GM18502 (cell line): ENCODE results near the gene TFF2.

Experiments
- ATAC-seq: cut with Tn5 transposase; IDR thresholded peaks from one replicate; pipeline ENCODE4 v1.9.1; 2021; ENCODE audit warnings: mild to moderate bottlenecking; ENCODE audit not compliant: unreplicated experiment, poor library complexity

TFF2 gene

GRCh38 chr21:42348762-42349161 lies 2.0 kb downstream of the TFF2 start:
- ATAC-seq, result no peak

GRCh38 chr21:42347601-42348327 lies 3.0 kb downstream of the TFF2 start:
- no peak for ATAC-seq

- no peak for ATAC-seq
Measured at GRCh38 chr21:42346866-42347600, 3.8 kb downstream of the TFF2 start.

GRCh38 chr21:42346441-42346840 lies 4.4 kb downstream of the TFF2 start:
- ATAC-seq, result no peak

DNA sequence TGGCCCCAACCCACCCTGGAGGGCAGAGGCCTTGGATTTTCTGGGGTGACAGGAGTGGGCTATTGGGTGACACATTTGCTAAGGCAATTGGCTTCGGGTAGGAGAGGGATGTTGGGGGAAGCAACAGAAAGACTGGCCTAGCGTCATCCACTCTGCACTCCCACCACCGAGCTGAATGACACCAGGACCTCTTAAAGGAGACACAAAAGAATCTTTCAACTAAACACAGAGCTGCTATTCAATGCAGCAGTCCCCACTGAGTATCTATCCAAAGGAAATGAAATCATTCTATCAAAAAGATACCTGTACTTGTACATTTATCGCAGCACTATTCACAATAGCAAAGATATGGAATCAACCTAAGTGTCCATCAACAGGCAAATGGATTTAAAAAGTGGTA lies 6.2 kb downstream of the TFF2 start:
- no peak for ATAC-seq

- no peak for ATAC-seq
Measured at GRCh38 chr21:42343963-42344510, 6.8 kb downstream of the TFF2 start.

GRCh38 chr21:42343556-42343955 lies 7.2 kb downstream of the TFF2 start:
- ATAC-seq, result no peak

- no peak for ATAC-seq
Measured at GRCh38 chr21:42343101-42343500, 7.7 kb downstream of the TFF2 start.

GRCh38 chr21:42341776-42342542 lies 8.8 kb downstream of the TFF2 start:
- ATAC-seq, result no peak

DNA sequence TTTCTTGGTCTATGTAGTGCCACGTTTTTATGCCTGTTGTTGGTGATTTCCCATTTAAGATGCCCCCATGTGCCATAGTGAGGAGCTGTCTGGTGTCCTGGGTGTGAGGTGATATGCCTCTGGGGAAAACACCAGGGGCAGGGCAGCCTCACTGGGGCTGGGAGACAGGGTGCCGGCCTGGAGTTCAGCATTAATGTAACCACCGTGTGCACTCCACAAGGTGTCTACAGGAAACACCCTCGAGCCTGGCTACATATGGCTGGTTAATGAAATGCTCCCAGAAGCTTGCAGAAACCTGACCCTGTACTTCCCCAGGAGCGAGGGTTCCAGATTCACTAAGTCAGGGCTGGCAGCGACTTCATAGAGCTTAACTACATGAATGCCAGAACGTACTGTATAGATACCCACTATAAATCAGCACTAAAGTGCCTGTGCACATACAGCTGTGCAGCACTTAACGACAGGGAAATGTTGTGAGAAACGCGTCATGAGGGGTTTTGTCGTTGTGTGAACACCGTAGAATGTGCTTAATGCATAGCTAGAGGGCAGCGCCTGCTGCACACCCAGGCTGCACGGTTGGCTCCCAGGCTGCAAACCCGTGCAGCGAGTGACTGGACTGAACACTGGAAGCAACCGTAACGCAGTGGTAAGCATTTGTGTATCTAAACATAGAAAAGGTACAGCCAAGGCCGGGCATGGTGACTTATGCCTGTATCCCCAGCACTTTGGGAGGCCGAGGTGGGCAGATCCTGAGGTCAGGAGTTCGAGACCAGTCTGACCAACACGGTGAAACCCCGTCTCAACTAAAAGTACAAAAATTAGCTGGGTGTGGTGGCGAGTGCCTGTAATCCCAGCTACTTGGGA lies 10.4 kb downstream of the TFF2 start:
- no peak for ATAC-seq

DNA sequence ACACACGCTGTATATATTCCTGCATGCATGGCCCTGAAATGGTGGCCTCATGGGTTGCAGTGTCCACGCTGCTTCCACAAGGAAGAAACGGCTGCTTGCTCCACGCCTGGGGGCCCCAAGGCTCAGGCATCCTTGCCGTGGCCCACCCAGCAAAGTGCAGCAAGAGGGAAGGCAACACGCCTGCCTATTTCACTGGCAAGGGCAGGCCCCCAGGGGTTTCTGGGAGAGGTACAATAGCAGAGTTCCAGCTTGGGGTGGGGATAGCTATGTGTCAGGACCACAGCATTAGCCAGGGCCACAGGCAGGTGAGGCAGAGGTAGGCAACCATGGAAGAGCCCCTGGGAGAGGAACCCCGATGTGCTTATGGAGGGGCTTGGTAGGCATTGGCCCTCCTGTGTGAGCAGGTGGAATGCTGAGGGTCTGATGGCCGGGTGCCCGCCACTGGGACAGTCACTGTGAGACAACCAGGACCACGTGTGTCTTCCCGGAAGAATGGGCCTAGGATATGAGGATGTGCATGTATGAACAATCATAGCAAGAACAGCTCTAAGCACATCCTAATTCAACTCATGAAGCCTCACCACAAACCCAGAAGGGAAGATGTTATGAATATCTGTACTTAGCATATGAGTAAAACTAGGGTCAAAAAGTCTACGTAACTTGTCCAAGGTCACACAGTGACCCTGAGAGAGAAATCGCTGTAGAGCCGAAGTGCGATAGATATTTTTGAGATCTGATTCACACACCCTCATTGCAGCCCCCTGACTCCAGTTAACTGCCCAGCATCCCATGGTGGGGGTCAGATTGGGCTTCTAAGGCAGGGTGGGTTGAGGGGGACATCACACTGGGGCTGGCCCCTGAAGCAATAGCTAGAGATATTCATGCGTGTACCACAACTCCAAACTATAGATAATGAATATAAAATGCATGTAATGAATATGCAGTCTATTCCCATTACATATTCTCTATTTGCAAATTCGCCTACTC lies 11.8 kb downstream of the TFF2 start:
- no peak for ATAC-seq

GRCh38 chr21:42337830-42338728 lies 12.7 kb downstream of the TFF2 start:
- no peak for ATAC-seq

GRCh38 chr21:42337276-42337675 lies 13.5 kb downstream of the TFF2 start:
- ATAC-seq, result no peak

- ATAC-seq, result no peak
Measured at GRCh38 chr21:42336054-42336453, 14.7 kb downstream of the TFF2 start.

DNA sequence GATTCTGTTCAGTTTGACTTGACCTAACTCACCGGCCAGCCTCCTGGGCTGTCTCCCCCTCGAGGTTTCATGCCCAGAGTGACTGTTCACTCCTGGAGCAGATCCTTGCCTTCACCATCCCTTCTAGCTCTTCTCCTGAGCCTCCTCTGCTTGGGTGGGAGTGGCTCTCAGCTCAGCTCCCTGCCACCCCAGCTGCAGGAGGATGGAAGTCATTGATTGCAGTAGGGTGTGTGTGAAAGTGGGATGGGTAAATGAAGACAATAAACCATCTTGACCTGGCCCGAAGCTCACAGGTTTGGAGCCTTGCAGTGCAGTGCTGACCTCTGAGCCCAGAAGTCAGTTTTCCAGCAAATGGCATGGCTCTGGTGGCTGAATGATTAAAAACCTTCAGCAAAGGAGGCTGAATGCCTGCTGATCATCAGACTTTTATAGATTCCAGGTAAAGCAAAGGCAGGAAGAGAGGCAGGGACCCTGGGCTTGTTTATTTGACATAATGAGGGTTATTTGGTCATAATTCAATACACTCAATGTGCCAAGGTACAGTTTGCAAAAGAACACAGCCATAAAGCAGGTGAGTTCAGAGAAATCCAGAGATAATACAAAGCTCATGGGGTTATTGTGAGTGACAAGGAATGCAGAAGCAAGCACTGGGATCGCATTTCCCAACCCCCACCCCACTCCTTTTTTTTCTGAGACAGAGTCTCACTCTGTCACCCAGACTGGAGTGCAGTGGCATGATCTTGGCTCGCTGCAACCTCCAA lies 18.1 kb downstream of the TFF2 start:
- no peak for ATAC-seq

- no peak for ATAC-seq
Measured at GRCh38 chr21:42331660-42332059, 19.1 kb downstream of the TFF2 start.
